AG10803 (cell line): Measurements from ENCODE around the gene CMSS1.
"Not testable (repeated sequence)": the region's sequence is repeated elsewhere in the genome, so short reads cannot be mapped to it uniquely, and the experiment has no call there.

Experiments used
- DNase-seq: peaks from one replicate; pipeline ENCODE4 v3.0.0; 2010; ENCODE audit warnings: low read depth
- H3K4me3 ChIP-seq: 2 replicates; pipeline ENCODE4 v1.5.1; 2011; ENCODE audit warnings: mild to moderate bottlenecking, low read length, control low read depth
- CTCF ChIP-seq: conservative IDR thresholded peaks from 2 replicates; pipeline ENCODE4 v1.5.1; 2011; ENCODE audit warnings: mild to moderate bottlenecking, low read length, control low read depth, inconsistent platforms

The CMSS1 gene

GRCh38 chr3:100048248-100048647, 230.6 kb downstream of the CMSS1 start:
- TF ChIP-seq CTCF = no peak
- DNase-seq = no peak
- H3K4me3 ChIP-seq = no peak overlapping the region

GRCh38 chr3:100051513-100051912, 233.9 kb downstream of the CMSS1 start:
- not testable (repeated sequence) for H3K4me3 ChIP-seq, DNase-seq

GRCh38 chr3:100053951-100054620, 236.4 kb downstream of the CMSS1 start:
- no peak for TF ChIP-seq CTCF
- no peak for DNase-seq
- H3K4me3 ChIP-seq = no peak overlapping the region

GRCh38 chr3:100057716-100058575, 240.3 kb downstream of the CMSS1 start:
- no peak overlapping the region for H3K4me3 ChIP-seq
- no peak for TF ChIP-seq CTCF
- DNase-seq = no peak

- no peak for TF ChIP-seq CTCF
- DNase-seq = no peak
- H3K4me3 ChIP-seq = no peak overlapping the region
Measured at GRCh38 chr3:100059472-100059871, 241.8 kb downstream of the CMSS1 start.

- no peak for DNase-seq
- no peak for TF ChIP-seq CTCF
- H3K4me3 ChIP-seq = no peak overlapping the region
Measured at GRCh38 chr3:100060685-100061484, 243.2 kb downstream of the CMSS1 start.

GRCh38 chr3:100062665-100063064, 245.0 kb downstream of the CMSS1 start:
- no peak for DNase-seq
- no peak for TF ChIP-seq CTCF
- H3K4me3 ChIP-seq = no peak overlapping the region
